DND-41 (cell line): Measurements from ENCODE around the gene GJD3.

Experiments
- CTCF ChIP-seq: IDR thresholded peaks from 2 replicates; pipeline ENCODE4 v1.5.1; 2012; ENCODE audit warnings: borderline replicate concordance, low read length, moderate library complexity, mild to moderate bottlenecking; ENCODE audit not compliant: poor library complexity, severe bottlenecking; ENCODE audit errors: extremely low read depth
- EZH2 ChIP-seq: IDR thresholded peaks from 3 replicates; pipeline ENCODE4 v1.6.1; 2012; ENCODE audit warnings: borderline replicate concordance, low read depth, mild to moderate bottlenecking, moderate library complexity, low read length, inconsistent platforms; ENCODE audit not compliant: severe bottlenecking

- TF ChIP-seq CTCF (no peak), EZH2 (no peak)
Observed at GRCh38 chr17:40316571-40317344, 47.8 kb downstream of the GJD3 start.
